ENCODE measurements around the gene SFMBT1.

The SFMBT1 gene

DNA sequence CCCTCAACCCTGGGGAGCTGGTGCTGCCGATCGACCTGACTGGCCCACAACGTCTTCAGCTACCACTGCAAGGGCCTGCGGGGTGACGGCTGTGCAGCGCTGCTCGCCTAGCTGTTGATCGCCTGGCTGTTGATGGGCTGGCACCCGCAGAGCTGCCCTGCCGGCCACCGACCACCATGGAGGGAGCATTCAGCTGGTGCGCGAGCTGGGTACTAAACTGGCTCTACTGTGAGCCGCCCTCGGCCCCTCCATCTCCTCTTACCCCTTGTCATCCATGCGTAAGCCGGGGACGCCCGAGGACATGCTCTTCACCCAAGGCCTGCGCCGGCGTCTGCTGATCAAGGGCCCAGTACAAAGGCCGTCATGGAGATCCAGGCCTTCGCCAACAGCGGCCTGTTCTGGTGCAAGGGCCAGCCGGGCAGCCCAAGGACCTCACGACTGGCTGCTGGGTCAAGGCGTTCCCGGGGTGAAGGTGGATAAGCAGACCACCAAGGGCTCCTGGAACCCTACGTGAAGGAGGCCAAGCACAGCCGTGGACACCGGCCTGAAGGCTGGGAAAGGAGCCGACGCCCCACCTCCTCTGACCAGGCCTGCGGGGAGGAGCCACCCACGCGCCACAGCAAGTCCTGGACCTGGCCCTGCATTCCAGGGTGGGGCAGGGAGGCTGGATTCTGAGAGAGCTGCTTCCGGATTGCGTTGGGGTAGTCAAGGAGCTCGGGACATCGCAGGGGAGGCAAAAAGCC lies 46.9 kb downstream of the SFMBT1 start:
- Histone ChIP-seq H2AFZ (ENCODE audit: low read length) (no peak overlapping the region), H3K79me2 (ENCODE audit: insufficient read depth, low read length) (peaks cover 27% of the 10 kb centered on the region; the same call in 1 of the 2 replicates), H3K9me2 (replicated peaks; ENCODE audit: low read depth, low read length) (no peaks in the 10 kb centered on the region), H3K4me2 (ENCODE audit: low read depth, low read length, poor library complexity, severe bottlenecking) (no peak overlapping the region), H3K4me1 (ENCODE audit: insufficient read depth, low read length, poor library complexity, severe bottlenecking) (no peaks in the 10 kb centered on the region), H4K20me1 (ENCODE audit: insufficient read depth, low read length, poor library complexity, severe bottlenecking) (no peaks in the 10 kb centered on the region), H3K4me3 (ENCODE audit: low read length, poor library complexity, severe bottlenecking) (no peak overlapping the region), H3K27me3 (ENCODE audit: insufficient read depth, low read length, poor library complexity, severe bottlenecking) (no peaks in the 10 kb centered on the region), H3K36me3 (ENCODE audit: insufficient read depth, low read length) (no peaks in the 10 kb centered on the region), H3F3A (ENCODE audit: low read depth) (no peaks in the 10 kb centered on the region), H3K9me3 (ENCODE audit: insufficient read depth, low read depth, low read length) (no peaks in the 10 kb centered on the region), H3K9ac (ENCODE audit: low read depth, low read length, poor library complexity, severe bottlenecking) (no peak overlapping the region)
- TF ChIP-seq, protein P1, sequence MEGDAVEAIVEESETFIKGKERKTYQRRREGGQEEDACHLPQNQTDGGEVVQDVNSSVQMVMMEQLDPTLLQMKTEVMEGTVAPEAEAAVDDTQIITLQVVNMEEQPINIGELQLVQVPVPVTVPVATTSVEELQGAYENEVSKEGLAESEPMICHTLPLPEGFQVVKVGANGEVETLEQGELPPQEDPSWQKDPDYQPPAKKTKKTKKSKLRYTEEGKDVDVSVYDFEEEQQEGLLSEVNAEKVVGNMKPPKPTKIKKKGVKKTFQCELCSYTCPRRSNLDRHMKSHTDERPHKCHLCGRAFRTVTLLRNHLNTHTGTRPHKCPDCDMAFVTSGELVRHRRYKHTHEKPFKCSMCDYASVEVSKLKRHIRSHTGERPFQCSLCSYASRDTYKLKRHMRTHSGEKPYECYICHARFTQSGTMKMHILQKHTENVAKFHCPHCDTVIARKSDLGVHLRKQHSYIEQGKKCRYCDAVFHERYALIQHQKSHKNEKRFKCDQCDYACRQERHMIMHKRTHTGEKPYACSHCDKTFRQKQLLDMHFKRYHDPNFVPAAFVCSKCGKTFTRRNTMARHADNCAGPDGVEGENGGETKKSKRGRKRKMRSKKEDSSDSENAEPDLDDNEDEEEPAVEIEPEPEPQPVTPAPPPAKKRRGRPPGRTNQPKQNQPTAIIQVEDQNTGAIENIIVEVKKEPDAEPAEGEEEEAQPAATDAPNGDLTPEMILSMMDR (conservative IDR thresholded peaks at IDR 0.05; ENCODE audit: low read length), result no peak
- TF ChIP-seq EZH2phosphoT487 (IDR thresholded peaks at IDR 0.05; ENCODE audit: borderline replicate concordance), result no peak

DNA sequence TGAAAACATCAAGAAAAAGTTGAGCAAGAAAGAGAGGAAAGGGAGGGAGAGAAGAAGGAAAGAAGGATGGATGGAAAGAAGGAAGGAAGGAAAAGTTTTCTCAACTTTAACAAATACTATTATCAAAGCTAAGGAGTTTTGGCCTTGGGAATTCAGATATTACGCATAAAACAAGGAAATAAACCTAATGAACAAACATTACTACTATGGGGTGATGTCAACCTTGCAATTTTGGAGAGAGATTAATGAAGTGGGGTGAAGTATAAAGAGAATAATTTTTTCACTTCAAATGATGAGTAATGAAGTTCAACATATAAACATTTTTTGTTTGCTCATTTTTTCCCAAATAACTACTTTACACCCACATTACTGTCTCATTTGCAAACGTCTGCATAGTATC lies 55.2 kb downstream of the SFMBT1 start:
- Histone ChIP-seq H3K79me2 (ENCODE audit: insufficient read depth, low read length) (peaks cover 14% of the 10 kb centered on the region; the same call in 1 of the 2 replicates), H3K9me3 (ENCODE audit: insufficient read depth, low read depth, low read length) (no peaks in the 10 kb centered on the region), H3K9me2 (replicated peaks; ENCODE audit: low read depth, low read length) (no peaks in the 10 kb centered on the region), H3K9ac (ENCODE audit: low read depth, low read length, poor library complexity, severe bottlenecking) (no peak overlapping the region), H4K20me1 (ENCODE audit: insufficient read depth, low read length, poor library complexity, severe bottlenecking) (no peaks in the 10 kb centered on the region), H3K4me1 (ENCODE audit: insufficient read depth, low read length, poor library complexity, severe bottlenecking) (no peaks in the 10 kb centered on the region), H2AFZ (ENCODE audit: low read length) (no peak overlapping the region), H3K27me3 (ENCODE audit: insufficient read depth, low read length, poor library complexity, severe bottlenecking) (no peaks in the 10 kb centered on the region), H3K4me2 (ENCODE audit: low read depth, low read length, poor library complexity, severe bottlenecking) (no peak overlapping the region), H3F3A (ENCODE audit: low read depth) (no peaks in the 10 kb centered on the region), H3K4me3 (ENCODE audit: low read length, poor library complexity, severe bottlenecking) (no peak overlapping the region), H3K36me3 (ENCODE audit: insufficient read depth, low read length) (no peaks in the 10 kb centered on the region)
- TF ChIP-seq EZH2phosphoT487 (IDR thresholded peaks at IDR 0.05; ENCODE audit: borderline replicate concordance), result no peak
- TF ChIP-seq, protein P1 (conservative IDR thresholded peaks at IDR 0.05; ENCODE audit: low read length), result no peak

DNA sequence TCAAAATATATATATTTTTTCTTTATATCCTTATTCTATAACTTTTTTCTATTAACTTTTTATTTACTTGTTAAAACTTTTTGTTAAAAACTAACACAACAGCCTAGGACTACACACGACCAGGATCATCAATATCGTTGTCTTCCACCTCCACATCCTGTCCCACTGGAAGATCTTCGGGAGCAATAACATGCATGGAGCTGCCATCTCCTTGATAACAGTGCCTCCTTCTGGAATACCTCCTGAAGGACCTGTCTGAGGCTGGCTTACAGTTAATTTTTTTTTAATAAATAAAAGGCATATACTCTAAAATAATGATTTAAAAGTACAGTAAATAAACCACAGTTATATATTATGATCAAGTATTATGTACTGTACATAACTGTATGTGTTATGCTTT lies 58.9 kb downstream of the SFMBT1 start:
- H3K4me3 ChIP-seq (ENCODE audit: low read length, poor library complexity, severe bottlenecking), result no peak overlapping the region
- H3K9ac ChIP-seq (ENCODE audit: low read depth, low read length, poor library complexity, severe bottlenecking), result no peak overlapping the region
- no peaks in the 10 kb centered on the region for H4K20me1 ChIP-seq (ENCODE audit: insufficient read depth, low read length, poor library complexity, severe bottlenecking)
- no peaks in the 10 kb centered on the region for H3K9me2 ChIP-seq (replicated peaks; ENCODE audit: low read depth, low read length)
- no peaks in the 10 kb centered on the region for H3K36me3 ChIP-seq (ENCODE audit: insufficient read depth, low read length)
- H3K4me1 ChIP-seq (ENCODE audit: insufficient read depth, low read length, poor library complexity, severe bottlenecking), result peaks cover 15% of the 10 kb centered on the region
- H3K27me3 ChIP-seq (ENCODE audit: insufficient read depth, low read length, poor library complexity, severe bottlenecking), result no peaks in the 10 kb centered on the region
- H3K4me2 ChIP-seq (ENCODE audit: low read depth, low read length, poor library complexity, severe bottlenecking), result no peak overlapping the region
- H3K9me3 ChIP-seq (ENCODE audit: insufficient read depth, low read depth, low read length), result no peaks in the 10 kb centered on the region
- H3F3A ChIP-seq (ENCODE audit: low read depth), result no peaks in the 10 kb centered on the region
- H2AFZ ChIP-seq (ENCODE audit: low read length), result no peak overlapping the region
- peaks cover 13% of the 10 kb centered on the region; the same call in 1 of the 2 replicates for H3K79me2 ChIP-seq (ENCODE audit: insufficient read depth, low read length)
- TF ChIP-seq, protein P1 (conservative IDR thresholded peaks at IDR 0.05; ENCODE audit: low read length), result peak; percentile 36; the same call in 1 of the 2 replicates
- TF ChIP-seq EZH2phosphoT487 (IDR thresholded peaks at IDR 0.05; ENCODE audit: borderline replicate concordance), result no peak
